ENCODE results near the gene TXNIP. TPM values are rescaled to one million over a fixed set of nuclear protein-coding genes. Genes with fewer than 3 reads are reported as not detected.

Gene TXNIP
- polyA plus RNA-seq, 1 donor (not counting 4 experiments of a cell fraction or from before 2014, with no cell fraction given): 159 TPM

DNA sequence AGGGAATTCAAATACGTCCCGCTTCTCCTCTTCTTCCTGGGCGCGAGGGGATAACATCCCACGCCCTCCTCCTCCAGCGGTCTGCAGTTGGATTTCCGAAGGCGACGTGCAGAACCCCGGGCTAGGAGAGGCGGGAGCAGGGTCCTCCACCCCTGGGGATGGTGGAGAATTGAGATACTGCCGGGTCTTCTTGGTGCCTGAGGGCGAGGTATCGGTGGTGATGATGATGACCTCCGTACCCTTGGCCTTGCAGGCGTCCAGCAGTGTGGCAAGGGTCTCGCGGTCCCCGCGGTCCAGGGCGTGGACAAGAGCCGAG is 35.3 kb downstream of the TXNIP start:
- Histone ChIP-seq H3K79me2 (ENCODE audit: control insufficient read depth, insufficient read depth, low read length) (peaks cover 5% of the 10 kb centered on the region), H3K4me3 (ENCODE audit: control insufficient read depth in 2 of 3, extremely low read depth in 1 of 3, insufficient read depth in 2 of 3, low read depth in 1 of 3, low read length in 3 of 3) (peak overlapping the region; percentile 32 to 75 (median 58)), H2AFZ (ENCODE audit: control insufficient read depth, low read length) (peak overlapping the region; percentile 89), H3K27me3 (ENCODE audit: control insufficient read depth, extremely low read depth, insufficient read depth, low read length) (peaks cover 2% of the 10 kb centered on the region), H3K9me1 (ENCODE audit: control insufficient read depth, extremely low read depth, insufficient read depth, low read length) (no peaks in the 10 kb centered on the region), H4K20me1 (ENCODE audit: control insufficient read depth, extremely low read depth, insufficient read depth, low read length) (no peaks in the 10 kb centered on the region), H3K27ac (ENCODE audit: control insufficient read depth, insufficient read depth, low read length) (no peak overlapping the region), H3K4me1 (ENCODE audit: control insufficient read depth, extremely low read depth, insufficient read depth, low read length) (peaks cover 52% of the 10 kb centered on the region), H3K9ac (ENCODE audit: control insufficient read depth, extremely low read depth, insufficient read depth, low read length) (peak overlapping the region; percentile 42), H3K4me2 (ENCODE audit: control insufficient read depth, extremely low read depth, insufficient read depth, low read depth, low read length) (peak overlapping the region; percentile 92), H3K9me3 (ENCODE audit: control insufficient read depth, low read depth, low read length) (no peaks in the 10 kb centered on the region), H3K36me3 (ENCODE audit: control insufficient read depth in 2 of 2, extremely low read depth in 1 of 2, insufficient read depth in 2 of 2, low read length in 2 of 2) (no peaks in the 10 kb centered on the region)
- FAIRE-seq (no peak), DNase-seq (ENCODE audit: low read depth, low spot score) (no peak)
- TF ChIP-seq, protein P1, sequence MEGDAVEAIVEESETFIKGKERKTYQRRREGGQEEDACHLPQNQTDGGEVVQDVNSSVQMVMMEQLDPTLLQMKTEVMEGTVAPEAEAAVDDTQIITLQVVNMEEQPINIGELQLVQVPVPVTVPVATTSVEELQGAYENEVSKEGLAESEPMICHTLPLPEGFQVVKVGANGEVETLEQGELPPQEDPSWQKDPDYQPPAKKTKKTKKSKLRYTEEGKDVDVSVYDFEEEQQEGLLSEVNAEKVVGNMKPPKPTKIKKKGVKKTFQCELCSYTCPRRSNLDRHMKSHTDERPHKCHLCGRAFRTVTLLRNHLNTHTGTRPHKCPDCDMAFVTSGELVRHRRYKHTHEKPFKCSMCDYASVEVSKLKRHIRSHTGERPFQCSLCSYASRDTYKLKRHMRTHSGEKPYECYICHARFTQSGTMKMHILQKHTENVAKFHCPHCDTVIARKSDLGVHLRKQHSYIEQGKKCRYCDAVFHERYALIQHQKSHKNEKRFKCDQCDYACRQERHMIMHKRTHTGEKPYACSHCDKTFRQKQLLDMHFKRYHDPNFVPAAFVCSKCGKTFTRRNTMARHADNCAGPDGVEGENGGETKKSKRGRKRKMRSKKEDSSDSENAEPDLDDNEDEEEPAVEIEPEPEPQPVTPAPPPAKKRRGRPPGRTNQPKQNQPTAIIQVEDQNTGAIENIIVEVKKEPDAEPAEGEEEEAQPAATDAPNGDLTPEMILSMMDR (optimal IDR thresholded peaks at IDR 0.05 in 1 of 3, IDR thresholded peaks at IDR 0.05 in 1 of 3, conservative IDR thresholded peaks at IDR 0.05 in 1 of 3; ENCODE audit: extremely low read depth in 1 of 3, insufficient read depth in 2 of 3, low read length in 3 of 3): no peak
- dilution Hi-C loops (cut with MboI; ENCODE audit: extremely low pct_ligation_motif_present, low sequenced_read_pairs): no loop called here

DNA sequence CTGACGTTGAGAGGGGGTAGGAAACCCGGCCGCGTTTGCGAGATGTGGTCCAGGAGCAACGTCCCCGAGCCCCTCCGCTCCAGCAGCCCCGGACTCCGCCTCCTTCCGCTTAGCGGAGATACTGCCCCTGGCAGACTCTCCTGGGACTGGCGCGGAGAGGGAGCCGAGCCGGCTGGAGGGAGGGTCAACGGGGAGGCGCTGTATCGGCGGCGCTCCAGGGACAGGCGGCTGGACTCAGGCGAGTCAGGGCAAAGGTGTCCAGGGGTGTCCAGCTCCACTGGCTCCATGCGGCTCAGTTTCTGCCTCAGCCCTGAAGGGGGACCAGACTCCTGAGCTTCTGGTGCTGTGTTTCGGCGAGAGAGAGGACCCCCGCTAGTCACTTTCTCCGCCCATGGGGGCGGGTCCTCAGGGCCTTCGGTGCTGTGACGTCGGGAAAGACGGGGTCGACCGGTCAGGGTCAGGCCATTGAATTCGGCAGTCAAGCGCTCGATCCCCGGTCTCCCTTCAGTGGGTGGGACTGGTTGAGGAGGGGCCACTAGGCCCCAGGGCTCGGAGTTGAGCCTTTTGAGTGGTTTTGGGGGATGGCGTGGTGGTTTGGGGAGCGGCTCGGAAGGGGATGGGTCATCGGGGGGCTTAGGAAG is 35.8 kb downstream of the TXNIP start:
- no peak for FAIRE-seq
- no peak for DNase-seq (ENCODE audit: low read depth, low spot score)
- H3K4me2 ChIP-seq (ENCODE audit: control insufficient read depth, extremely low read depth, insufficient read depth, low read depth, low read length): peak overlapping the region; percentile 92

More for the DNA sequence above, 35.8 kb downstream of the TXNIP start:
- no peaks in the 10 kb centered on the region for H3K9me3 ChIP-seq (ENCODE audit: control insufficient read depth, low read depth, low read length)
- no peaks in the 10 kb centered on the region for H3K9me1 ChIP-seq (ENCODE audit: control insufficient read depth, extremely low read depth, insufficient read depth, low read length)
- peak overlapping the region; percentile 89 for H2AFZ ChIP-seq (ENCODE audit: control insufficient read depth, low read length)
- peak overlapping the region; percentile 42 for H3K9ac ChIP-seq (ENCODE audit: control insufficient read depth, extremely low read depth, insufficient read depth, low read length)
- peak overlapping the region; percentile 32 to 75 (median 58) for H3K4me3 ChIP-seq (ENCODE audit: control insufficient read depth in 2 of 3, extremely low read depth in 1 of 3, insufficient read depth in 2 of 3, low read depth in 1 of 3, low read length in 3 of 3)
- H3K79me2 ChIP-seq (ENCODE audit: control insufficient read depth, insufficient read depth, low read length): peaks cover 6% of the 10 kb centered on the region
- no peaks in the 10 kb centered on the region for H4K20me1 ChIP-seq (ENCODE audit: control insufficient read depth, extremely low read depth, insufficient read depth, low read length)
- no peaks in the 10 kb centered on the region for H3K36me3 ChIP-seq (ENCODE audit: control insufficient read depth in 2 of 2, extremely low read depth in 1 of 2, insufficient read depth in 2 of 2, low read length in 2 of 2)
- H3K27ac ChIP-seq (ENCODE audit: control insufficient read depth, insufficient read depth, low read length): no peak overlapping the region
- TF ChIP-seq EZH2 (IDR thresholded peaks at IDR 0.05; ENCODE audit: low read length): no peak
- TF ChIP-seq, protein P1 (optimal IDR thresholded peaks at IDR 0.05 in 1 of 3, IDR thresholded peaks at IDR 0.05 in 1 of 3, conservative IDR thresholded peaks at IDR 0.05 in 1 of 3; ENCODE audit: extremely low read depth in 1 of 3, insufficient read depth in 2 of 3, low read length in 3 of 3): peak in 1 of 3 experiments; percentile 25
- dilution Hi-C loops (cut with MboI; ENCODE audit: extremely low pct_ligation_motif_present, low sequenced_read_pairs): no loop called here
- peaks cover 55% of the 10 kb centered on the region for H3K4me1 ChIP-seq (ENCODE audit: control insufficient read depth, extremely low read depth, insufficient read depth, low read length)
- peaks cover 2% of the 10 kb centered on the region for H3K27me3 ChIP-seq (ENCODE audit: control insufficient read depth, extremely low read depth, insufficient read depth, low read length)

All from keratinocyte (primary cell).